GM12864 (cell line): Measurements from ENCODE around the gene IGSF5.

Experiments
- DNase-seq: peaks from one replicate; pipeline ENCODE4 v3.0.0-alpha.2; 2011; ENCODE audit warnings: low read depth
- H3K4me3 ChIP-seq: 2 replicates; pipeline ENCODE4 v1.5.1; 2011; ENCODE audit warnings: mild to moderate bottlenecking, low read depth, low read length, control low read depth
- TF ChIP-seq, protein P1 (sequence below): IDR thresholded peaks from 2 replicates; pipeline ENCODE4 v1.5.1; 2011; ENCODE audit warnings: low read depth, mild to moderate bottlenecking, moderate library complexity, low read length, control low read depth, inconsistent platforms; ENCODE audit errors: missing control alignments

The IGSF5 gene

GRCh38 chr21:39850333-39850732 is 105.3 kb downstream of the IGSF5 start:
- TF ChIP-seq, protein P1, sequence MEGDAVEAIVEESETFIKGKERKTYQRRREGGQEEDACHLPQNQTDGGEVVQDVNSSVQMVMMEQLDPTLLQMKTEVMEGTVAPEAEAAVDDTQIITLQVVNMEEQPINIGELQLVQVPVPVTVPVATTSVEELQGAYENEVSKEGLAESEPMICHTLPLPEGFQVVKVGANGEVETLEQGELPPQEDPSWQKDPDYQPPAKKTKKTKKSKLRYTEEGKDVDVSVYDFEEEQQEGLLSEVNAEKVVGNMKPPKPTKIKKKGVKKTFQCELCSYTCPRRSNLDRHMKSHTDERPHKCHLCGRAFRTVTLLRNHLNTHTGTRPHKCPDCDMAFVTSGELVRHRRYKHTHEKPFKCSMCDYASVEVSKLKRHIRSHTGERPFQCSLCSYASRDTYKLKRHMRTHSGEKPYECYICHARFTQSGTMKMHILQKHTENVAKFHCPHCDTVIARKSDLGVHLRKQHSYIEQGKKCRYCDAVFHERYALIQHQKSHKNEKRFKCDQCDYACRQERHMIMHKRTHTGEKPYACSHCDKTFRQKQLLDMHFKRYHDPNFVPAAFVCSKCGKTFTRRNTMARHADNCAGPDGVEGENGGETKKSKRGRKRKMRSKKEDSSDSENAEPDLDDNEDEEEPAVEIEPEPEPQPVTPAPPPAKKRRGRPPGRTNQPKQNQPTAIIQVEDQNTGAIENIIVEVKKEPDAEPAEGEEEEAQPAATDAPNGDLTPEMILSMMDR = no peak
- DNase-seq = no peak
- H3K4me3 ChIP-seq = no peak overlapping the region

- no peak for DNase-seq
- TF ChIP-seq, protein P1 = no peak
- H3K4me3 ChIP-seq = no peak overlapping the region
Measured at GRCh38 chr21:39851002-39851618, 106.1 kb downstream of the IGSF5 start.
